SK-N-SH (cell line): ENCODE results near the gene AUTS2. TPM values are rescaled to one million over a fixed set of nuclear protein-coding genes. Genes with fewer than 3 reads are reported as not detected.

Source experiments
- CTCF ChIA-PET: fragments of 300-600, 350-600 bp; formaldehyde crosslinking; extraction: SDS; loops from one replicate; lab custom pipeline; 2021; lab: Yijun Ruan, JAX
- POLR2A ChIA-PET: fragments of 350-600 bp; sonication (Branson Sonifier 250); formaldehyde crosslinking; extraction: SDS; loops from one replicate; lab custom pipeline; 2020; ENCODE audit warnings: antibody characterized with exemption, inconsistent platforms; lab: Yijun Ruan, JAX
- DNase-seq: peaks from one replicate; pipeline ENCODE4 v3.0.0; 2012
- H2AFZ ChIP-seq: fragments of 200-600 bp; sonication (generic); 2 replicates; pipeline ENCODE4 v1.8.1; 2016; ENCODE audit warnings: antibody characterized with exemption, mild to moderate bottlenecking, low read depth
- H3F3A ChIP-seq: fragments of 200-600 bp; sonication (generic); replicated peaks from 2 replicates; pipeline ENCODE3; 2016; ENCODE audit warnings: antibody characterized with exemption, mild to moderate bottlenecking; ENCODE audit not compliant: insufficient read depth
- H3K27ac ChIP-seq, 2 experiments: fragments of 200-500 bp in 1 of 2; fragments of 200-600 bp in 1 of 2; sonication (Bioruptor generic) in 1 of 2; sonication (generic), shearing (Covaris generic) in 1 of 2; 2 replicates each; pipeline versions ENCODE4 v1.5.1 to v1.6.1; 2014 to 2016; ENCODE audit warnings: low read depth in 2 of 2, inconsistent platforms in 1 of 2, low read length in 1 of 2, mild to moderate bottlenecking in 1 of 2, mixed read lengths in 1 of 2
- H3K27me3 ChIP-seq: fragments of 200-600 bp; sonication (generic), shearing (Covaris generic); 2 replicates; pipeline ENCODE4 v1.6.1; 2016; ENCODE audit warnings: mixed run types; ENCODE audit not compliant: insufficient read depth
- H3K36me3 ChIP-seq, 2 experiments: fragments of 200-500 bp in 1 of 2; fragments of 200-600 bp in 1 of 2; sonication (Bioruptor generic) in 1 of 2; sonication (generic) in 1 of 2; replicated peaks in 1 of 2; 2 replicates each; pipeline versions ENCODE3 to v1.5.1; 2014 to 2016; ENCODE audit warnings: low read length in 1 of 2, mild to moderate bottlenecking in 1 of 2; ENCODE audit not compliant: insufficient read depth in 2 of 2, control insufficient read depth in 1 of 2
- H3K4me1 ChIP-seq, 2 experiments: fragments of 200-500 bp in 1 of 2; fragments of 200-600 bp in 1 of 2; sonication (Bioruptor generic) in 1 of 2; sonication (generic), shearing (Covaris generic) in 1 of 2; 2 replicates each; pipeline versions ENCODE4 v1.5.1 to v1.6.1; 2014 to 2016; ENCODE audit warnings: low read depth in 1 of 2, low read length in 1 of 2, mixed run types in 1 of 2; ENCODE audit not compliant: insufficient read depth in 2 of 2, control insufficient read depth in 1 of 2
- H3K4me2 ChIP-seq: fragments of 200-600 bp; sonication (generic), shearing (Covaris generic); 2 replicates; pipeline ENCODE4 v1.6.1; 2017; ENCODE audit warnings: mixed run types
- H3K4me3 ChIP-seq, 2 experiments: fragments of 200-500 bp in 1 of 2; fragments of 200-600 bp in 1 of 2; sonication (Bioruptor generic) in 1 of 2; sonication (generic), shearing (Covaris generic) in 1 of 2; 2 replicates each; pipeline versions ENCODE4 v1.5.1 to v1.8.1; 2014 to 2016; ENCODE audit warnings: low read depth in 2 of 2, inconsistent platforms in 1 of 2, low read length in 1 of 2, mild to moderate bottlenecking in 1 of 2, mixed read lengths in 1 of 2, moderate library complexity in 1 of 2
- H3K79me2 ChIP-seq: fragments of 200-600 bp; sonication (generic); 2 replicates; pipeline ENCODE4 v1.8.1; 2017; ENCODE audit warnings: mild to moderate bottlenecking; ENCODE audit not compliant: insufficient read depth
- H3K9ac ChIP-seq: fragments of 200-600 bp; sonication (generic); 2 replicates; pipeline ENCODE4 v1.6.1; 2017; ENCODE audit warnings: mixed run types
- H3K9me2 ChIP-seq: fragments of 200-600 bp; sonication (generic); 2 replicates; pipeline ENCODE4 v1.6.1; 2017; ENCODE audit warnings: mixed run types
- H3K9me3 ChIP-seq: fragments of 200-600 bp; sonication (generic); 2 replicates; pipeline ENCODE4 v1.6.1; 2017; ENCODE audit warnings: mixed run types, mild to moderate bottlenecking, moderate library complexity
- H4K20me1 ChIP-seq: fragments of 200-600 bp; sonication (generic); 2 replicates; pipeline ENCODE4 v1.6.1; 2017; ENCODE audit warnings: mild to moderate bottlenecking, mixed run types; ENCODE audit not compliant: insufficient read depth
- CHD2 ChIP-seq: fragments of 150-350 bp; IDR thresholded peaks from 2 replicates; pipeline ENCODE4 v1.6.1; 2018; ENCODE audit warnings: low read length; ENCODE audit not compliant: partially characterized antibody
- EZH2phosphoT487 ChIP-seq: fragments of 200-600 bp; sonication (generic); IDR thresholded peaks from 2 replicates; pipeline ENCODE4 v1.6.1; 2017; ENCODE audit warnings: low read depth, mixed run types, mild to moderate bottlenecking, antibody characterized with exemption, moderate library complexity, borderline replicate concordance
- FOSL2 ChIP-seq: IDR thresholded peaks from 2 replicates; pipeline ENCODE4 v1.4.0; 2012; ENCODE audit warnings: low read depth, mild to moderate bottlenecking, moderate library complexity, borderline replicate concordance
- FOXJ3 ChIP-seq: sonication (generic); formaldehyde crosslinking; IDR thresholded peaks from 2 replicates; pipeline ENCODE4 v1.5.1; 2020; ENCODE audit warnings: mild to moderate bottlenecking, missing genetic modification reagents
- MEF2A ChIP-seq: IDR thresholded peaks from 2 replicates; pipeline ENCODE4 v1.4.0; 2012; ENCODE audit warnings: low read depth, borderline replicate concordance
- MXI1 ChIP-seq: IDR thresholded peaks from 2 replicates; pipeline ENCODE4 v1.6.1; 2012; ENCODE audit warnings: mild to moderate bottlenecking, low read depth, low read length, improper control_type of control experiment
- POLR2AphosphoS5 ChIP-seq: IDR thresholded peaks from 2 replicates; pipeline ENCODE4 v1.6.1; 2012; ENCODE audit warnings: low read depth, low read length
- RXRA ChIP-seq: IDR thresholded peaks from 2 replicates; pipeline ENCODE4 v1.4.0; 2012; ENCODE audit warnings: low read depth, mild to moderate bottlenecking, borderline replicate concordance
- SIN3A ChIP-seq: IDR thresholded peaks from 2 replicates; pipeline ENCODE4 v1.6.1; 2012; ENCODE audit warnings: low read depth, mild to moderate bottlenecking, low read length, moderate library complexity, borderline replicate concordance
- SMC3 ChIP-seq: IDR thresholded peaks from 2 replicates; pipeline ENCODE4 v1.6.1; 2012; ENCODE audit warnings: low read depth, low read length, improper control_type of control experiment
- TAF1 ChIP-seq: IDR thresholded peaks from 2 replicates; pipeline ENCODE4 v1.6.1; 2012; ENCODE audit warnings: low read depth, mild to moderate bottlenecking, low read length, moderate library complexity, borderline replicate concordance
- TCF12 ChIP-seq: IDR thresholded peaks from 2 replicates; pipeline ENCODE4 v1.4.0; 2012
- TEAD4 ChIP-seq: IDR thresholded peaks from 2 replicates; pipeline ENCODE4 v1.4.0; 2012; ENCODE audit warnings: mild to moderate bottlenecking, borderline replicate concordance; ENCODE audit not compliant: insufficient read depth
- USF1 ChIP-seq: IDR thresholded peaks from 2 replicates; pipeline ENCODE4 v1.4.0; 2012; ENCODE audit warnings: low read depth, borderline replicate concordance
- USF2 ChIP-seq: fragments of 150-350 bp; IDR thresholded peaks from 2 replicates; pipeline ENCODE4 v1.6.1; 2017; ENCODE audit warnings: antibody characterized with exemption, low read length, low read depth, borderline replicate concordance
- WGBS: methylation state at CpG from one replicate; pipeline ENCODE4 v1.1.6; 2017; ENCODE audit warnings: low lambda C conversion rate; 5-methylcytosine and 5-hydroxymethylcytosine counted together
- polyA plus RNA-seq, 3 experiments: library from polyadenylated mRNA; depleted of rRNA; stranded (reverse); fragments of >200 nt; gene quantifications; 2 replicates each; pipeline ENCODE4 v1.2.3, GENCODE V29; 2012

The AUTS2 gene
- polyA plus RNA-seq, 1 of the 3 experiments (the other 2 are of a cell fraction), result 15.6 TPM

- H3K36me3 ChIP-seq, result no peaks in the 10 kb centered on the region
- H3F3A ChIP-seq, result no peaks in the 10 kb centered on the region
- no peak for DNase-seq
- no peak overlapping the region for H3K27ac ChIP-seq
- H3K27me3 ChIP-seq, result no peaks in the 10 kb centered on the region
- POLR2A ChIA-PET, result no interaction called here
- no peaks in the 10 kb centered on the region for H3K9me3 ChIP-seq
- H2AFZ ChIP-seq, result no peak overlapping the region
- CTCF ChIA-PET, result interaction anchor here (1.1 to 1.2 kb wide), 2 partner anchors 10 to 756 kb away, joined by 4 to 5 read pairs; no protein-coding TSS in a partner anchor
- H3K4me3 ChIP-seq, result no peak overlapping the region
- no peaks in the 10 kb centered on the region for H4K20me1 ChIP-seq
- no peaks in the 10 kb centered on the region; the same call in 1 of the 2 replicates for H3K79me2 ChIP-seq
- TF ChIP-seq TCF12 (no peak), USF2 (no peak), EZH2phosphoT487 (no peak), POLR2AphosphoS5 (no peak), MEF2A (no peak), FOXJ3 (CRISPR knock-in tag) (no peak), MXI1 (no peak)
- peaks cover 0 to 7% of the 10 kb centered on the region in 2 experiments; a peak in 2 of 4 replicates for H3K4me1 ChIP-seq
- WGBS, result 94% methylated on average over 1 of the region's 1 CpG
- no peak overlapping the region for H3K9ac ChIP-seq
- H3K4me2 ChIP-seq, result no peak overlapping the region
- no peaks in the 10 kb centered on the region for H3K9me2 ChIP-seq
These were observed 344.3 kb downstream of the AUTS2 start for GRCh38 chr7:69942573-69942972.

- Histone ChIP-seq H2AFZ (no peak overlapping the region), H3F3A (no peaks in the 10 kb centered on the region), H3K4me1 (peaks cover 0 to 7% of the 10 kb centered on the region in 2 experiments; a peak in 2 of 4 replicates), H3K9ac (no peak overlapping the region), H3K4me2 (no peak overlapping the region), H4K20me1 (no peaks in the 10 kb centered on the region), H3K36me3 (no peaks in the 10 kb centered on the region), H3K27me3 (no peaks in the 10 kb centered on the region), H3K27ac (no peak overlapping the region), H3K79me2 (no peaks in the 10 kb centered on the region; the same call in 1 of the 2 replicates), H3K9me2 (no peaks in the 10 kb centered on the region), H3K9me3 (no peaks in the 10 kb centered on the region), H3K4me3 (no peak overlapping the region)
- DNase-seq, result no peak
- CTCF ChIA-PET, result interaction anchor here (1.2 to 1.4 kb wide), 3 partner anchors 13 to 94 kb away, joined by 3 to 4 read pairs (median 4); no protein-coding TSS in a partner anchor
- TF ChIP-seq SIN3A (no peak), POLR2AphosphoS5 (no peak), TEAD4 (no peak), FOSL2 (no peak), TAF1 (no peak), TCF12 (no peak), CHD2 (no peak), USF1 (no peak), RXRA (no peak), SMC3 (no peak), MEF2A (no peak)
- POLR2A ChIA-PET, result no interaction called here
- 91% methylated on average over 5 of the region's 5 CpGs for WGBS
These were observed 348.6 kb downstream of the AUTS2 start for GRCh38 chr7:69946901-69947300.
